Left cardiac atrium (tissue), 4 donors: Measurements from ENCODE around the gene PRR18. TPM values are rescaled to one million over a fixed set of nuclear protein-coding genes. Genes with fewer than 3 reads are reported as not detected.
A peak's percentile ranks its signal among the peaks of the same experiment; 100 is the strongest.
"Not testable (repeated sequence)": the region's sequence is repeated elsewhere in the genome, so short reads cannot be mapped to it uniquely, and the experiment has no call there.

Experiments
- ATAC-seq, 2 donors: fragments of 200-7000 bp; cut with Tn5 transposase; one replicate each; pipeline ENCODE4 v1.9.1; 2020; ENCODE audit warnings: mild to moderate bottlenecking in 2 of 2, moderate library complexity in 2 of 2
- DNase-seq: peaks from one replicate; pipeline ENCODE4 v3.0.0-alpha.2; 2020
- intact Hi-C, 2 donors: fragments of 100-400 bp; cut with DNase I; formaldehyde crosslinking; loops; one replicate each; pipeline versions ENCODE4 v1.14.1 to v1.15.1; 2022 to 2023
- long read RNA-seq: library from polyadenylated mRNA; unstranded; transcript quantifications from one replicate; pipeline ENCODE4 v2.0.0, GENCODE V29; 2021
- total RNA-seq, 2 donors: library from RNA; stranded (reverse); fragmentation: NEBNext Ultra II Directional; extraction: Animal tissue kit (Norgen Biotek cat#: 25700); gene quantifications; one replicate each; pipeline ENCODE4 v1.2.1, GENCODE V29; 2021
- donor health status: DM: no; HTN: yes; CAD: no.
- donor health status: DM: no; HTN: yes; CAD: no; lungs with severe emphysema.
- donor health status: DM: yes; HTN: yes; CAD: no.
- donor health status: Dilated cardiomyopathy.

The PRR18 gene, protein sequence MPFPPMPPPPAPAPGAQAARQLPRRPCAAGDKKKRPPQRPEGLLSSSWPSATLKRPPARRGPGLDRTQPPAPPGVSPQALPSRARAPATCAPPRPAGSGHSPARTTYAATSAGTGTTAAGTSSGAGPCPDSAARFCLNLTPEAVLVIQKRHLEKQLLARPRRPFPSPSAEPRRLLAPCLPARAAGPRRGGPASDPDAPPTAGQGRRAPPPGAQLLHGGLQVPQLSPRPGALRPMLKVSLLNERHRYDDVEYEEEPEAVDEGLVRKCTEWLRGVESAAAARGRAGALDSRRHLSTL
- under 1 TPM; 0.26 to 0.65 TPM for total RNA-seq
- long read RNA-seq = 0 reads

DNA sequence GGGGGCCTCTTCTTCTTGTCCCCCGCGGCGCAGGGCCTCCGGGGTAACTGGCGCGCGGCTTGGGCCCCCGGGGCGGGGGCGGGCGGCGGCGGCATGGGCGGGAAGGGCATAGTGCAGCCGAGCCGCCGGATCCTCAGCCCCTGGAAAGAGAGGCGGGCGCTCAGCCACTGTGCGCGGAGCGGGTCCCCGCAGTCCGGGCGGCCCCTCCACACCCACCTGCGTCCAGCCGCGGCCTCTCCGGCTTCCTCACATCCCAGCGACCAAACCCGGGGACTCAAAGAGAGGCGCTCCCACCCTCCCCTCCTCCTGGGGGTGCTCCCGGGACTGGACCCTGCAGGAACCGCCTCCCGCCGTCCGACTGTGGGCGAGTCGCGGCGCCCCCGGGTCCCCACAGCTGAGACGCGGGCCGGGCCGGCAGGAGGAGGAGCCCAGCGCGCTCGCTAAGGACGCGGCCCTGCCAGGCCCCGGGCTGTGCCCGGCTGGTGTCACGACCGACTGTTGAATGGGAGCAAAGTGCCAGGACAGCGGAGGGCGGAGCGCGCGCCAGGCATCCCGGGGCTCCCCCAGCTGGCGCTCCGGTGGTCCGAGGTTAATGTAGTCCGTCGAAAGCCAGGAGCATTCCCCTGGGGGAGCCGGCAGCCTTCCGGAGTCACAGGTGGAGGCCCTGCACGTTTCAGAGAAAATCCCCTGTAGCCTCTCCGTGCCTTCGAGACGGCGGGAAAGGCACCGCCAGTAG lies at the start of gene PRR18:
Gene PRR18 (minus strand): TSS at position 360 of the 736 bp plus-strand sequence. CDS start 250 bp downstream, at position 110.
- DNase-seq (no peak), ATAC-seq (peak; percentile 62 to 73)
- intact Hi-C loops = no loop called here

DNA sequence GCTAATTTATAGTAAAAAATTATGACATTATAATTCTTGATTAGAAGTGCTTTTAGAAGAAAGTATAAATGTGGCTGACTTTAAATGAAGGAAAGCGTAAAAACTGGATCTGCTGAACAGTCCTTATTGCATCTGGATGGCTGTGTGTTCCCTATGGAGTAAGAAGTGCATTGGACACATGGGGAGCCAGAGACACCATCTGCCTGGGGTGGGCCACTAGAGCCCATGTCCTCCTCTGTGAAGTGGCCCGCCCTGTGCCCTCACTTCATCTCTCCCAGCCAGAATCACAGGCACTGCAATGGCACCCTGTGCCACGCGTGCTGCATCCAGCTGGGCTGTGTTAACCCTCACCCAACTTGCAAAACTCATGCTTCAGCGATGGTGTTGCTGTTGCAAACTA lies 47.4 kb upstream of the PRR18 start:
- intact Hi-C loops = no loop called here
- no peak for DNase-seq
- ATAC-seq = no peak

DNA sequence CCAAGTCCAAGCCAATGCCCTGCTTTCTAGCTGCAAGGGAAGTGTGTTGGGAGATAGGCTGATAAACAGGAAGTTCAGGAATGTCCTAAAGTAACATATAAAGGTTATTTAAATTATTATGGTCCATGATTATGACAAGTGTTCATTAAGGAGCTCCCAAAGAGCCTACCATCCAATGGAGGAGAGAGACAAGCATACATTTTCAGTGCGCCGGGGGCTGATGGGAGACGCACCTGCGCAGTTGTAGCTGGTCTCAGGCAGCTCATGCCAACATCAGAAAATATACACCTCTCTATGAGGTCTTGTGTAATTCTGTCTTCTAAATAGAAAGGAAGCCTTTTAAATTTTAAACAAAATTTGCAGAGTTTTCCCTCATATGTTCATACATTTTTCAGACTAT lies 46.8 kb upstream of the PRR18 start:
- ATAC-seq (no peak), DNase-seq (no peak)
- intact Hi-C loops = no loop called here

DNA sequence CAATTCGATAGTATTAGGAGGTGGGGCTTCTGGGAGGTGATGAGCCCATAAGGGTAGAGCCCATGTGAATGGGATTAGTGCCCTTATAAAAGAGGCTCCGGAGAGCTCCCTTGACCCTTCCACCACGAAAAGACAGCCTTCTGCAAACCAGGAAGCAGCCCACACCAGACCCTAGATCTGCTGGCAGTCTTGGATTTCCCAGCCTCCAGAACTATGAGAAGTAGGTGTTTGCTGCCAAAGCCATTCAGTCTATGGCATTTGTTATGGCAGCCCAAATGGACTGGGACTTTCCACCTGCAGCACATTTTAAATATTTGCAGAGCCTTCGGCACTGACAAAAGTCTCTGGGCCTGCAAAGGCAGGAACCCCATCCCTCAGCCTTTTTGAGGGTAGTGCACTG lies 46.0 kb upstream of the PRR18 start:
- ATAC-seq (no peak), DNase-seq (no peak)
- intact Hi-C loops = no loop called here

DNA sequence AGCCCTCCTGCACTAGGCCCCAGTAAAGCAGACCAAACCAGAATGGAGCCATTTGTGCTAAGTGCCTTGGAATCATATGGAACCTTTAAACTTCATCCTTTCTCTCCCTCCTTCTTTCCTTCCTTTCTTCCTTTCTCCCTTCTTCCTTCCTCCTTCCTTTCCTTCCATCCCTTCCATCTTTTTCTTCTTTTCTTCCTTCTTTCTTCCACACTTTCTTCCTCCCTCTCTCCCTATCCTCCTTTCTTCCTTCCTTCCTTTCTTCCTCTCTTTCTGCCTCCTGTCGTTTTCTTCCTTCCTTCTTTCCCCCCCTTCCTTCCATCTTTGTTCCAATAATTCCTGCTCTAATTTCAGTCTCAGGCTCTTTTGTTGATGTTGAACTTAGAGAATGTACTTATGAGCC lies 45.3 kb upstream of the PRR18 start:
- ATAC-seq = no peak

DNA sequence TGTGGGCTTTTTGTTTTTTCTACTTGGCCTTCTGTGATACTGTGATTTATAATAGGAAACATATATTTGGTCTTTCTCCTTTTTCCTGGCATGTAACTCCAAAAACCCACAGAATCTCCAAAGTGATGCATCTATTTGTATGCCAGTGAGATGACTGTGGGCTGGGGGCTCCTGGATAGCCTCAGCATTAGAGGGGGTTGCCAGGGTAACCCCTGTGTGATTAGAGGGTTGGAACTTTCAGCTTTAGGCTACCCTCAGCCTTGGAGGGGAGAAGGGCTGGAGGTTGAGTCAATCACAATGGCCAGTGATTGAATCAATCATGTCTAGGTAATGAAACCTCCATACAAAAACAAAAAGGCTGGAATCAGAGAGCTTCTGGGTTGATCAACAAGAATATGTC lies 44.7 kb upstream of the PRR18 start:
- ATAC-seq (no peak), DNase-seq (no peak)
- intact Hi-C loops = no loop called here

More for the DNA sequence above, 45.3 kb upstream of the PRR18 start:
- intact Hi-C loops = no loop called here
- no peak for DNase-seq

DNA sequence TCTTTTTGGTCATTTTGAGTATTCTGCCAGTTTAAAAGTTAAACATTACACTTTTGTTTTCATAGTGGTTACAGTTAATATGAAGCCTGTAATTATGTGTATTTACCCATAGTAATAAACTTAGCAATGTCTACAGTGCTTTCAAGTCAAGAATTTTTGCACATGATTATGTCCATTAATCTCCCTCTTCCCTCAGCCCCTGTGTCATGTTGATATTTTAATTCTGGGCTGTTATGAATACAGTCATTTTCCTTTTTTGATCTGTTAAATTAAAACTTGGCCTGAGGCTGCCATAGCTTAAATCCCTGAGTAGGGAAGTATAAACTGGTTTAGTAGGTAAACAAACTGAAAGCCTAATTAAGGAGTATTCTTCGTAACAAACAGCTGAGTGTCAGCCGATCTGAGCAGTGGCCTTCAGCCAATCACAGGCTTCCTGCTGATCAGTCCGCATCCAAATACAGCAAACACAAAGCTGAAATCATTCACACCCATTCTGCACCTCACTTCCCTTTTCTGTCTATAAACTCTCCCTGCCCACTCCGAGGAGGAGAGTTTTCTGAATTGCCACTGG lies 43.6 kb upstream of the PRR18 start:
- intact Hi-C loops = no loop called here
- no peak for DNase-seq
- ATAC-seq = peak; percentile 57 to 72

DNA sequence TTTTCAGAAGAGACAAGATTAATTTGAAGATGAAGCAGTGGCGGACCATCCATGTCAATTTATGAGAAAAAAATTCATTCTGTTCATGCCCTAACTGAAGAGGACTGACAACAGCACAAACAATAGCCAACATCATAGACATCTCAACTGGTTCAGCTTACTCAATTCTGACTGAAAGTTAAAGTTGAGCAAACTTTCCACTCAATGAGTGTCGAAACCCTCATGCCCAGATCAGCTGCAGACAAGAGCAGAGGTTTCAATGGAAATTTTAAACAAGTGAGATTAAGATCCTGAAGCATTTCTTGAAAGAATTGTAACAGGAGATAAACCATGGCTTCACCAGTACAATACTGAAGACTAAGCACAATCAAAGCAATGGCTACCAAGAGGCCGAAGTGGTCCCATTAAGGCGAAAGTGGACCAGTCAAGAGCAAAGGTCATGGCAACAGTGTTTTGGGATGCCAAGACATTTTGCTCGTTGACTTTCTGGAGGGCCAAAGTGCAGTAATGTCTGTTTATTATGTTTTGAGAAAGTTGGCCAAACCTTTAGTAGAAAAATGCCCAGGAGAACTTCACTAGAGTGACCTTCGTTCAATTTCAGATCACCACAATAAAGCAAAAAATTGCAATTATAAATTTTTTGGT lies 40.2 kb upstream of the PRR18 start:
- ATAC-seq (peak in 1 of 2 donors; percentile 38), DNase-seq (no peak)
- intact Hi-C loops = no loop called here

DNA sequence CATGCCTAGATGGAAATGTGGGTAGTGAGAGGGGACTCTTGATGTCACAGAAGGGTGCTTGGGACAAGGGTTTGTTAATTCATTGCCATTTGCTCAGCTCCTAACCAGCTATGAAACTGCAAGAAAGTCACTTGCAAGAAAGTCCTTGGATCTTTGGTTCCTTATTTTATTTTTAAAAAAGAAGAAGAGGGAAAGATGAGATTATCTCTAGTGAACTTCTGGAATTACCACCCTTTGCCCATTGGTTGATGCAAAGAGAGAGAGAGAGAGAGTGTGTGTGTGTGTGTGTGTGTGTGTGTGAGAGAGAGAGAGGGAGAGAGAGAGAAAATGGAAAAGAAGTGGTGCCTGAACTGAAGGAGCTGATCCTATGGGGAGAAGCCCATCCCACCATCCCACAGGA lies 38.8 kb upstream of the PRR18 start:
- DNase-seq (no peak), ATAC-seq (no peak)
- intact Hi-C loops = no loop called here

DNA sequence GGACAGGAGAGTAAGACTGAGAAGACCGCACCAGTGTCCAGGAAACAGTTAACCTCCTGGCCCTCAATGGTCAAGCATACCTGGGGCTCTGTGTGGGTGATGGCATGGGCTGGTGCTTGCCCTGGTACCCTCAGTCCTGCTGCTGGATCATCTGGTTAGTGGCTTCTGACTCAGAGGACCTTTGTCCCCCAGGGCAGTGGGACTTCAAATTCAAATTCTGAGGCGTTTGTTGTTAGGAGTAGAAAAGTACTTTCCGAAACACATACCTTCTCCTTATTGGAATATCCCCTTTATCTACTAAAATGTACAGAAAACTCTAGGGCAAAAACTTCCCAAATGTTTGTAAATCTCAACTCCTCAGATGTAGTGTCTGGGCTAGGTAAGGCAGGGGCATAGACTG lies 38.3 kb upstream of the PRR18 start:
- no peak for DNase-seq
- ATAC-seq = no peak
- intact Hi-C loops = no loop called here

DNA sequence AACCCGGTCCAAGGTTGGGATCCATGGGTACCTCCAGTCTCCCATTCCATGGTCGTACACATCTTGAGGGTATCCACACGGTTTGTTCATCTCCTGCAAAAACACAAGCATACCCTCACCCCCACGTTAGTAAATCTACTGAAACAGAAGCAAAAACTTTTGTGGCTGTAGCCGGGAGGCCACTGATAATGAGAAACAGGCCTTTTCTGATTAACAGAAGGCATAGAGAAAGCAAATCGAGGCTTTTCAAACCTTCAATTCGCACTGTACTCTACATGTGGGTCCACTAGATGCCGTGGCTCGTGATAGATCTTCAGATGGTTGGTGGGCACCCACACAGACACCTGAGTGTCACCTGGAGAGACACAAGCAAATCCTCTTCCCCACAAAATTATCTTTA lies 37.5 kb upstream of the PRR18 start:
- intact Hi-C loops = not testable (repeated sequence)

DNA sequence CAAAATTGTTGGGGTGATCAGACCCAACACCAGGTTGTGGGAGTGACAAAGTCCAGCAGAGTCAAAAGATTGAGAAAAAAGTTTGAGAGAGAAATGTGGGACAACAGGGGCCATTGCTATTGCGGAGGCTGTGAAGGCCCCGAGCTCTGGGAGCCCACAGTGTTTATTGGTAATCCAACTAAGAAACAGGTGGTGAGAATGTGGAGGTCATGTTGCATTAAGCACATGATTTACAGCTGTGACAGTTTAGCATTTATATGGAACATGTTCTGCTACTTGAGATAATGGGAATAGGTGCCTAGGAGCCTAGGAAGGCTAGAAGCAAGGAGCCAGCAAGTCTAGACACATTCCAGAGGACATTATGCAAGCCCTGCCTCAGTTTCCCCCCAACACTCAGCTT lies 36.7 kb upstream of the PRR18 start:
- intact Hi-C loops = loop anchor here in 1 of 2 donors (5.0 kb wide), 1 partner anchor 32 kb away; no protein-coding TSS in a partner anchor
- DNase-seq, ATAC-seq: not testable (repeated sequence)

More for the DNA sequence above, 37.5 kb upstream of the PRR18 start:
- not testable (repeated sequence) for ATAC-seq, DNase-seq

DNA sequence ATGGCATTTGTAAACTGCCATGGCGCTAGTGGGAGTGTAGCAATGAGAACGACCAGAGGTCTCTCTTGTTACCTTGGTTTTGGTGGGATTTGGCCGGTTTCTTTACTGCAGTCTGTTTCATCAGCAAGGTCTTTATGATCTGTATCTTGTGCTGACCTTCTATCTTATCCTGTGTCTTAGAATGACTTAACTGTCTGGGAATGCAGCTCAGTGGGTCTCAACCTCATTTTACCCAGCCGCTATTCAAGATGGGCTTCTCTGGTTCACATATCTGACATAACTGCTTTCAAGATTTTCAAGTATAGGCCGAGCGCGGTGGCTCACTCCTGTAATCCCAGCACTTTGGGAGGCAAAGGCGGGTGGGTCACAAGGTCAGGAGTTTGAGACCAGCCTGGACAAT lies 36.0 kb upstream of the PRR18 start:
- DNase-seq = no peak
- no peak for ATAC-seq
- intact Hi-C loops = loop anchor here in 1 of 2 donors (5.0 kb wide), 1 partner anchor 33 kb away; no protein-coding TSS in a partner anchor

DNA sequence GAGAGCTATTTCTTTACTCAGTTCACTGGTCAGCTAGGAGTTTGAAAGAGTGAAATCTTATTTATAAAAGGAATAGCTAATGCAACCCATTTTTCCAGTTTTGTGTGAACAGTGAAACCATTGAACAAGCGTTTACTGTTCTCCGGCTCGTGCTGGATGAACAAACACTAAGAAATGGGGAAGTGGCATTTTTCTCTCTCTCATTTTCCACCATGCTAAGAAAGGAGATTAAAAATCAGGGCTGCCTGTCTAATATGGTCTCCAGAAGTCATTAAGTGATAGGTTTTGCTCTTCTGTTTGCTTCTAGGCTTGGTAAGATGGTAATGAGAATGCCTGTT lies 34.9 kb upstream of the PRR18 start:
- no peak for DNase-seq
- no peak for ATAC-seq
- intact Hi-C loops = loop anchor here in 1 of 2 donors (5.0 kb wide), 1 partner anchor 34 kb away; no protein-coding TSS in a partner anchor

DNA sequence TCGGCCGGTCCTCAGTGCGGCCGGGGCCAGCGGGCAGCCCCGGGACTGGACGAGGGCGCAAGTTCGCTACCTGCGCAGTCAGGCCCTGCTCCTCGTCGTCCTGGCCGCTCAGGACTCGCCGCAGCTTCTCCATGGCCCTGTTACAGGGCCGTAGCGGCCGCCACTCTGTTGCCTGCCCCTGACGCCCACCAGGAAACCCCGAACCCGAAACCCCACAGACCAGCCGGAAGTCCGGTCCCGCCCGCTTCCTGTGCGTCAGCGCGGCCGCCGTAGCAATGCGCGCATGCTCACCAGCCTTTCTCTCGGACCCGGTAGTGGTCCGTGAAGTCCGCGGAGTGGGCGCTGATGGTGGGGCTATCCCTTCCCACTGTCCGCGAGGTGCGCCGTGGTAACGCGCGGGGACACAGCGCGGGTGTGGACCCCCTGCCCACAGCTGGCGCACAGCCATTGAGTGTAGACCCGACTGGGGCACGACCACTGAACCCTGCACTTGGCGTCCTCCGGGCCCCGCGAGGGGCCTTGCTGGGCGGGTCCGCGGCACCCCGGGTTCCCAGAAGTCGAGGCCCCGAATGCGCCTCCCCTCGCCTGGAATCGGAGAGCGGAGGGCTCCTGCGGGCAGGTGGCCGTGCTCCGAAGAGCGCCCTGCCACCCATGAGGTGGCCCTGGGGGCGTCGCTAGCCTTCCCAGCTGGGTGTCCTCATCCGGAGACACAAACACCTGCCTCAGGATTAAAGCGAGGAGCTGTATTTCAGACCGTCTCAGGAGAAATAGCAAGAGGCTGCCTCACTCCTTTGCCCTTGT lies 34.4 kb upstream of the PRR18 start, which contains the start of gene SFT2D1:
Gene SFT2D1 (minus strand): TSS at position 197 of the 801 bp plus-strand sequence. CDS start 64 bp downstream, at position 133.
- ATAC-seq (peak; percentile 98 to 99), DNase-seq (peak; percentile 93)
- intact Hi-C loops = loop anchor here in 1 of 2 donors (5.0 kb wide), 1 partner anchor 35 kb away; no protein-coding TSS in a partner anchor

DNA sequence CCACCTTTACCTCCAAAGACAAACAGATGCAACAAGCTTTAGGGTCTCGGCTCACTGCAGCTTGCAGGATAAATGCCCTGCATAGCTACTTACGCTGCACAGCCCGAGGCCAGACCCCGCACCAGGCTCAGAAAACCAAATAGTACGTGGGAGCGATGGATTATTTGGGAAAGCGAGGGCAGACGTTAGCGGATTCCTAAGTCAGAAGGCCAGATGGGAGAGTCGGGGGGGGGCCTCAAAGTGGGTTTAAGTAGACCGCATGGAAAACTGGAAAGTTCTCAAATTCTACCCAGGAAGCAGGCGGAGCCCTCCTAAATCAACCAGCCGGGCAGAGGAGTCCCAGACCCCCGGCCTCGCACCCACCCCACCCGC lies 33.8 kb upstream of the PRR18 start:
- no peak for DNase-seq
- intact Hi-C loops = loop anchor here in 1 of 2 donors (5.0 kb wide), 1 partner anchor 35 kb away; no protein-coding TSS in a partner anchor
- peak in 1 of 2 donors; percentile 6 for ATAC-seq

DNA sequence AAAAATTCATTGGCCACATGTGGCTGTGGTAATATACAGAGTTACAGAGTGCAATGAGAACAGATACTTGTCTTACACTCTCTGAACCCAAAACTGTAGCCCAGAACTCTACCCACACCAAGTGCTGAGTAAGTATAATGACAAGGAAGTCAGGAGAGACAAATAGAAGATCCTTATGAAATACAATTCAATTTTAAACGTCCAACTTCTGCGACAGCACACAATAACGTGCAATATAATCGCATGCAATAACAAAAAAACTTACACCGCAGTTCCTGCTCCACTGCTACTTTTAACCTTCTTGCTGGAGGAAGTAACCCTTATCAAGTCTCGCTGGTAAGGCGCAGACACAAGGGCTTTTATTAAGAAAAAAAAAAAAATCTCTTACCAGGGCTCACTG lies 33.3 kb upstream of the PRR18 start:
- ATAC-seq (no peak), DNase-seq (no peak)
- intact Hi-C loops = loop anchor here in 1 of 2 donors (5.0 kb wide), 1 partner anchor 36 kb away; no protein-coding TSS in a partner anchor

DNA sequence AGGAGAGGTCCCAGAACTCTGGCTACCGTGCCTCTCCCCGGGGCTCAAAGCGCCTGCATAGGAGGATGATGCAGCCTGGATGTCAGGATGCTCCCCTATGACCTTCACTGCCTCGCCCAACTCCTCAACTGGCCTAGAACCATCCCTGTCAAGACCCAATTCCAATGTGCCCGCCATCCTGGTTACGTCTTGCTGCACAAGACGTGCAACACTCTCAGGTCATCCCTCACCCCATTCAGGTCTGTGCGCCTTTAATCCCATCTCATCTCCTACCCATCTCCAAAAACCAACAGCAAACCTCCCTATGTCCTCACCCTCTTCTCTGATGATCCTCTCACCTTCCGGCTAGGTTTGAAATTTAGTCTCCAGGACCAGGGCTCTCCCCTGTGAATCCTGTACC lies 30.7 kb upstream of the PRR18 start:
- DNase-seq (no peak), ATAC-seq (no peak)
- intact Hi-C loops = no loop called here

DNA sequence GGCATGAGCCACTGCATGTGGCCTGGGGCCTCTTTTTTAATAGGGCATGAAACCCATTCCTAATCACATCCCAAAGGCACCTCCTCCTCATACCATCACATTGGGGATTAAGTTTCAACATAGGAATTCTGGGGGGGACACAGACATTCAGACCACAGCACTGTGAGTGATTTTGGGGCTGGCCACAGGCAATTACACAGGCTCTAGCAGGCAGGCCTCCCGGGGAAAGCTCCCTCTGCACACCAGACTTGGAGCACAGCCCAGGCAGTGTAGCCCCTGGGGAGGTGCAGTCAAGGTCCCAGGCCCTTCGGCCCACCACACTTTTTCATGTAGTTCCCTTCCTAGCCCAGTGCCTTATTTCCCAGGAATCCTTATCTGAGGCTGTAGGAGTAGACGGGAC lies 28.7 kb upstream of the PRR18 start:
- DNase-seq (no peak), ATAC-seq (peak in 1 of 2 donors; percentile 51)
- intact Hi-C loops = no loop called here
